Astrocyte of the cerebellum (primary cell): ENCODE measurements around the gene SSH2.
"Not testable (repeated sequence)": the region's sequence is repeated elsewhere in the genome, so short reads cannot be mapped to it uniquely, and the experiment has no call there.

Experiments used
- DNase-seq: peaks from one replicate; pipeline ENCODE4 v3.0.0-alpha.2; 2011; ENCODE audit warnings: low read depth
- H3K4me3 ChIP-seq: 2 replicates; pipeline ENCODE4 v1.5.1; 2011; ENCODE audit warnings: mild to moderate bottlenecking, low read depth, low read length, moderate library complexity
- CTCF ChIP-seq: IDR thresholded peaks from 2 replicates; pipeline ENCODE4 v1.5.1; 2012; ENCODE audit warnings: low read length, low read depth, moderate library complexity, mild to moderate bottlenecking; ENCODE audit errors: missing control alignments
- in situ Hi-C: cut with HindIII; loops from 2 replicates; pipeline ENCODE4 v1.10.0; 2017; ENCODE audit warnings: low sequenced_read_pairs

Gene SSH2

GRCh38 chr17:29874931-29875596 is 55.0 kb downstream of the SSH2 start:
- DNase-seq = no peak
- no peak overlapping the region for H3K4me3 ChIP-seq
- in situ Hi-C loops = no loop called here
- no peak for TF ChIP-seq CTCF

- in situ Hi-C loops, DNase-seq: not testable (repeated sequence)
These were observed 55.7 kb downstream of the SSH2 start for GRCh38 chr17:29874358-29874757.

GRCh38 chr17:29873476-29873875 is 56.6 kb downstream of the SSH2 start:
- no peak for TF ChIP-seq CTCF
- in situ Hi-C loops = no loop called here

More at GRCh38 chr17:29874358-29874757, 55.7 kb downstream of the SSH2 start:
- not testable (repeated sequence) for H3K4me3 ChIP-seq

DNA sequence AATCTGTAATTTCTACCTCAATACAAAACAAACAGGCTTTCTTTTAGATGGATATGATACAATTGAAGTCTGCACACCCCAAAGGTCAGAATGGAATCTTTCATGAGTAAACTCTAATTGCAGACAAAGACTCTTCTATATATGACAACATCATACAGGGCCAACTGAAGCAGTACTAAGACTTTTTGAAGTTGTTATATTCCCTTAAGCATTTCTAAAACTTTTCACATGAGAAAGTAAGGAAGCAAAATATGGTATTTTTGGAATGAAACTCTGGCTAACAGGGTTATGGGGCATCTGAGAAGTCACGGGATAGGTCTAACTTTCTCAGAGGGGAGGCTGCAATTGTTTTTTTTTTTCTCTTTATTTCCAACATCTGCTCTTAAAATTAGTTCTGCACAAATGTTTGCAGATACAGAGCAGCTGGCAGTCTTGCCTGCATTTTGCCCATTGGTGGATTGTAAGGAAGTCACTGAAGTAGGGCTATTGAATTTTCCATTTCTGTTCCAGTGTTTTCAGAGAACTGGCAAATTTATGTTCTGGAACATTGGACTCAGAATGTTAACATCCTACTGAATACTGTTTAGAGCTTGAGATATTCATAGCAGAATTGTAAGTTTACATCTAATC is 59.1 kb downstream of the SSH2 start:
- no peak overlapping the region for H3K4me3 ChIP-seq
- no peak for DNase-seq
- no peak for TF ChIP-seq CTCF
- in situ Hi-C loops = no loop called here

More at GRCh38 chr17:29873476-29873875, 56.6 kb downstream of the SSH2 start:
- no peak for DNase-seq
- H3K4me3 ChIP-seq = no peak overlapping the region

DNA sequence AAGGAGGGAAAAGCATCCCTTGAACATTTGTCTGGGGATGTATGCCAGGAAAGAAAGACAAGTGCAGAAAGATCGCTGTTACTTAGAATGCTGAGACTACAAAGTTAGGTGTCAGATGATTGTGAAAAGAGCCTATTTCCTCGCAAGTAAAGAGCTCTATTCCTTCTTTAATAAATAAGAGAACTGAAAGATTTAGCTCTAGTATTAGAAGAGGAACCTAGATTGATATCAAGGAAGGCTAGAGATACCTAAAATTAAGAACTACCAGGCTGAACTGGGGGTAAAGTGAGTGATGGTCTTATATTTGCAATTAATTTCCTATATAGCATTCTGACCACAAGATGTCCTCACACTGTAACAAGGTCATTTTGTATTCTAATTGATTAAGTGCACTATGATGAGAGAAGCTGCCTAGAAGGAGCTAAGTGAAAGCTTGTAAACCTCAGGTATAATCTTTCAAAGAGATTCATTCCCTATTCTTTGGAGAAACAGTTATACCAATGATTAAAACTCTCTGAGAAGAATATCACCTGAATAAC is 62.3 kb downstream of the SSH2 start:
- H3K4me3 ChIP-seq = no peak overlapping the region
- in situ Hi-C loops = no loop called here
- DNase-seq = no peak

DNA sequence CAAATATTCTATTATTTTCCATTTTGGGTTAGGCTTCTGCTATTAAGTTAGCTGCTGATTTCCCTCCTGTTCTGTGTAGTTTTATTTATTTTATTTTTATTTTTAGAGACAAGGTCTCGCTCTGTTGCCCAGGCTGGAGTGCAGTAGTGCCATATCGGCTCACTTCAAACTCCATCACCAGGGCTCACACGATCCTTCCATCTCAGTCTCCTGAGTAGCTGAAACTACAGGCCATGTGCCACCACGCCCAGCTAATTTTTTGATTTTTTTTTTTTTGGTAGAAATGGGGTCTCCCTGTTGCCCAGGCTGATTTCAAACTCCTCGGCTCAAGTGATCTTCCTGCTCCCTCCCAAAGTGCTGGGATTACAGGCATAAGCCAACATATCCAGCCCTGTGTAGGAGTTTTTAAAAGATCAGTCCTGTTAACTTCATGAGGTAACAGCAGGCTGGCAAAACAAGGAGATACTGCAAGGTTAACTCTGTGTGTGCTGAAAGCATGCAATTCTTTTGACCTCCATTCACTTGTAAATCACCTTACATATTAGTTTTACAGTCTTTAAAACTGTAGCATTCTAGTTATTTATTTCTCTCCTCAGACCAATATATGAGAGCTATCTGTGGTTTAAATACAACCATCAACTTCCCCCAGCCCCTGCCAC is 63.2 kb downstream of the SSH2 start:
- in situ Hi-C loops = no loop called here
- DNase-seq = no peak
- H3K4me3 ChIP-seq = no peak overlapping the region
- TF ChIP-seq CTCF = no peak

More for the DNA sequence above, 62.3 kb downstream of the SSH2 start:
- TF ChIP-seq CTCF = no peak
